IPS DF 4.7 (cell line): Measurements from ENCODE around the gene LRRC10.
A peak's percentile ranks its signal among the peaks of the same experiment; 100 is the strongest.

Source experiments
- DNase-seq: peaks from one replicate; pipeline ENCODE4 v3.0.0-alpha.2; 2013; ENCODE audit warnings: low spot score; ENCODE audit errors: extremely low read depth

Gene LRRC10, protein sequence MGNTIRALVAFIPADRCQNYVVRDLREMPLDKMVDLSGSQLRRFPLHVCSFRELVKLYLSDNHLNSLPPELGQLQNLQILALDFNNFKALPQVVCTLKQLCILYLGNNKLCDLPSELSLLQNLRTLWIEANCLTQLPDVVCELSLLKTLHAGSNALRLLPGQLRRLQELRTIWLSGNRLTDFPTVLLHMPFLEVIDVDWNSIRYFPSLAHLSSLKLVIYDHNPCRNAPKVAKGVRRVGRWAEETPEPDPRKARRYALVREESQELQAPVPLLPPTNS

DNA sequence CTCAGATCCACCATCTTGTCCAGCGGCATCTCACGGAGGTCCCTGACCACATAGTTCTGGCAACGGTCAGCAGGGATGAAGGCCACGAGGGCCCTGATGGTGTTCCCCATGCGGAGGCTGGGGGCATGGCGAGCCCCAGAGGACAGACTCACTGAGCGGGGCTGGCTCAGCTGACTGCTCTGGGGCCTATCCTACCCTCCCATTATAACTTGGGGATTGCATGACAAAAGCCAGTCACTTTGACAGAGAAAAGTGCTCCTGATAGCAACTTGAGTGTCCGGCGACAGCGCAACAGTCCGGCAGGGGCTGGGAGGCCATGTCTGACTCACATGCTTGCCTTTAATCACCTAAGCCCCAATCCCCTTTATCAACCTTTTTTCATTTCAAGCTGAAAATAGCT is at the start of gene LRRC10:
Gene LRRC10 (minus strand): TSS at position 179 of the 400 bp plus-strand sequence. CDS start 69 bp downstream, at position 110.
- DNase-seq, result no peak

DNA sequence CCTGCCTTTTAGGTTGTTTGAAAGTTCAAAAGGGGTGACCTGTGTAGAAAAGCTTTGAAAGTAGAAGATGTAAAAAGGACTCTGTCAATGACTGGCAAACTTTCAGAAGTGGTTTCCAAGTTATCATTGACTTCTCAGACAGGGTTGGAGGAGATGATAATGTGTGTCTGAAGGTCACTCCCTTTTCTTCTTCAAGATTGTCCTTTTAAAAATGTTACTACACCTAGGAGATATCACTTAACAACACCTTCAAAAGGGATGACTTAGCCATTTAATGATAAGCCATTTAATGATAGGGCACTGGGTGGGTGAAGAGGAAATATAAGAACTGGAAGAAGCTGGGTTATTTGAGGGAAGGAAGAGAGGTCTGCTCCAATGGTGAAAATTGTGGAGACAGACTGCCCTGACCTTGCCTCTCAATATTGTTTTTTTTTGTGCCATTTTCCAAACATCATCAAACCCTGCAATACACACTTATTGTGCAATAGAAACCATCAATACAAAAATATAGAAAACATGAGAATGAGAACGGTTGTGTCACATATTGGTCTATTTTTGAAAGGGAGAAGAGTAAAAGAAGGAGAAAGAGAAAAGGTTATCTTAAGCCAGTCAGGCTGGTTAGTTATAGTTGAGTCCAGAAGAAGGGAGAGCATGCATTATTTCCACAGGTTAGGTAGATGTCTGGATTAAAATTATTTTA is 49.6 kb upstream of the LRRC10 start:
- DNase-seq, result no peak

DNA sequence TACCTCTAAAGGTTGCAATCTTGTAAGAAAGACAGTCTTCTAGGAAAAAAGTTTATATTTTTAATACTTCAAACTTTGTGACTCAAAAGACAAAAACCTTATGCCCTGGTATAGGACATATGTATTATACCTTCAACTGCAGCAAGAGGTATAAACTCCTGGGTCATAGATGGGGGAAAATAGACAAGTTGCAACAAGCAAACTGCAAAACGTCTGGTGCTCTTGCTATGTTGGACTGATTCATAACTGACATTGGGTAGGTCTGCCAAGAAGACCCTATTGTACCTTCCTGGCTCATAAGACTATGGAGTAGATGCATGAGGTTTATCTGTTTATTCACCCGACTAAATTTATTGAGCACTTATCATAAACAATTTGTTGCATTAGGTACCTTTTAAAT is 47.5 kb upstream of the LRRC10 start:
- DNase-seq, result no peak

DNA sequence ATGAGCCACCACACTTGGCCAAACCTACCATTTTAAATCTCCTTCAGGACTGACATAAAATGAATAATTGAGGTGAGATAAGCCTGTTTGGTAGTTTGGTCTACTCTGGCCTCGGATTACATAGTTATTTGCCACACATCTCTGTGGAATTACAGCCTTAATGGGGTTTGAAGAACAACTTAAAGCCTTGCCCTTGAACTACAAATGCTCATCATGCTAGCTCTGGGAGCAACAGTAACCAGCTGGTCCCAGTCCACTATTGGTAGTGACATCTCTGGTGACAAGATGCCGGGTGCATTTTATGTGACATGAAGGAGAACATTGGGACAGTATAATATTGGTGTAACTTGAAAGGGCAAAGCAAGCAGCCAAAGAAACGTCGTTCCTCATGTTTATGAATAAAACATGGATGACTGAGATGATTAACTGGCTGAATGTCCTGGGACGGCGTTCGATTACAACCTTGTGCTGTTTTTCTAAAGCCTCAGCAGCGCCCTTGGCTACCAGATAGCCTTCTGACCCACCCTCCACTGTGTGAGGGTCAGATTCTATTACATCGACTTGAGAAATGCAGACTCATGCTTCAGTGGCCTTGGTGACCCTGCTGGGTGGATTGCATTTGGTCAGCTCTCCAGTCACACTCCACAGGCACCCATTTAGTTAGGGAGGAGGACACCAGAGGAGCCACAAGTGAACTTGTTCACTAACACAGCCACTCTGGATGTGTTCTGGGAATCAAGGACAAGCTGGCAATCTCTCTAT is 46.9 kb upstream of the LRRC10 start:
- DNase-seq, result no peak

DNA sequence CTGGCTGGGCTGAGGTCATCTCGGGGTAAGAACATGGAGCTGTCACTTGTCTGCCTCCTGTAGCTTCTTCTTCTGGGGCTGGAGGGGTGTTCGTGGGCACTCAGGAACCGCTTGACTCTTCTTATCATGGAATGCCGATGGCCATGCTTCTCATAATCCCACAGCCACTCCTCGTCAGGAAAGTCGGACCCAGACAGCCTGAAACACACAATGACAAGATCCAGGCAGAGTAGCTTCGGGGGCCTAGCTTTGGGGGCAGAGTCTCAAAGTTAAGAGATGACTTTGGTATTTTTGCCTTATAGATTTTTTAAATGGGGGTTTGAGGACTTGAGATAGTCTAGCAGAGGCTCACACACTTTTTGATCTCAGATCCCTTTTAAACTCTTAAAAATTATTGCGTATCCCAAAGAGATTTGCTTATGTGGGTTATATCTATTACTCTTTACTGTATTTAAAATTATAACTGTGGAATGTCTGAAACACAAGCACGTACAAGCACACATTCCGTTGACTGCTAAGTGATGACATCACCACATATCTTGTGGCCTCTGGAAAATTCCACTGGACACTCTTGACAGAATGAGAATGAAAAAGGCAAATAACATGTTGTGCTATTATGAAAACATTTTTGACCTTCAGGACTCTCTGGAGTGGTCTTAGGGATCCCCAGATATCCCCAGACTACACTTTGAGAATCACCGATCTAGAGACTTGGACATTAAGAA is 45.1 kb upstream of the LRRC10 start:
- DNase-seq, result no peak

DNA sequence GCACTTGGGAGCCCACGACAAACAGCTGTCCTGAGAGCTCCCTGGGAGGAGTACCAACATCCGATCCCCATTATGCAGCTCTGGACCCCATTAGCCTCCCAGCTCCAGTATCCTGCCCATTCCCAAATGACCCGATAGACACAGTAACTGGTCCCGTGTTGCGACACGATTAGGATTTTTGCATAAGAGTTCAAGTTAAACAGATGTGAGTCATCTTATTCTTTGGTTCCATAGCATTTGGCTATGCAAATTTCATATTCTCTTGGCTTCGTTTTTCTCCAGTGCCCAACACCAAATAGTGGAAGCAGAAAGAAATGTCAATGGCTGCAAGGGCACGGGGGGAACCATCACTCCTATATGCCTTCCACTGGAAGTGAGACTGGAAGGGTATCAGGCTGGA is 43.0 kb upstream of the LRRC10 start:
- no peak for DNase-seq

DNA sequence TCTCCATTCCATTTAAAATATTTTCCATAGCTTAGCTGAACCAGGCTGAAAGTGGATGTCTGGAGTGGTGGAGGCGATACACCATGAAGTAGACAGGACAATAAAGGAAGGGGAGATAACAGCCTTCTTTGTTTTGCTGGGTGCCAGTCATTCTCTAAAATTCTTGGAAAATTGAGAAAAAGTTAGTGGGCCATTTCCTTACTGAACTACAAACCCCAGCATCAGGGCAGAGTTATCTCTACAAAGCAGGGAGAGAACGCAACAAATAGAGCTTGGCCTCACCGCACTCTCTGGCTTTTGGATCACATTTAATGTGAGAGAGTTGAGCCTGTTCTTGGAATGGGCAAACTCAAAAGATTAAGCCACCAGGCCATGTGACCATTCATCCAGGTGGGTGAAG is 41.2 kb upstream of the LRRC10 start:
- DNase-seq, result no peak

DNA sequence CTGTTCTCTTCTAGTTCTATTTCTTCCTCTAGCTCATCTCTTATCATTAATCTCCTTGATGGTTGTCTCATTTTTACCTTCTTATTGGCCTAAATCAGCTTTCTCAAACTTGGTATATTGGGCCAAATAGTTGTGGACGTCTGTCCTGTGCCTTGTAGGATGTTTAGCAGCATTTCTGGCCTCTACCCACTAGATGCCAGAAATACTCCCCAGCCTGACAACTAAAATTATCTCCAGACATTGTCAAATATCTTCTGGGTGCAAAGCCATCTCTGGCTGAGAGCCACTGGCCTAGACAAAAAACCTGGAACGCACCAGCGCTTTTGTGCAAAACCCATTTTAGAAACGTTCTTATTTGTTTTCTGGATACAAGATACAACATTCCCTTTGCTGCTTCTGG is 38.8 kb upstream of the LRRC10 start:
- no peak for DNase-seq

DNA sequence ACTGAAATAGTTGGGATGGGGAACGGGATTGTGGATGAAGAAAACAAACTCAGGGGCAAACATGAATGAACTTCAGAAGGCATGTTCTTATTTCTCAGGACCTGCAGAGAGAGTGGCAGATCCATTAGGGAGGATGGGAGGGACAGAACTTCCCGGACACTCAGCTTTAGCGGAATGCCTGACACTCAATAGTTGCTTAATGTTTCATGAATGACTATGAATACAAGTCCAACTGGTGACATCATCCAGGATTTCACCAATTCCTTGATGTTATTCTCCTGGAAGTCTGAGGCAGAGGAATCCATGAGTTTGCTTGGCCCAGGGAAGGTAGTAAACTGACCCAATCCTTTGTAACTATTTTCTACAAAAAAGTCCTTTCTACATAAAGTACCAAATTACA is 37.8 kb upstream of the LRRC10 start:
- no peak for DNase-seq

DNA sequence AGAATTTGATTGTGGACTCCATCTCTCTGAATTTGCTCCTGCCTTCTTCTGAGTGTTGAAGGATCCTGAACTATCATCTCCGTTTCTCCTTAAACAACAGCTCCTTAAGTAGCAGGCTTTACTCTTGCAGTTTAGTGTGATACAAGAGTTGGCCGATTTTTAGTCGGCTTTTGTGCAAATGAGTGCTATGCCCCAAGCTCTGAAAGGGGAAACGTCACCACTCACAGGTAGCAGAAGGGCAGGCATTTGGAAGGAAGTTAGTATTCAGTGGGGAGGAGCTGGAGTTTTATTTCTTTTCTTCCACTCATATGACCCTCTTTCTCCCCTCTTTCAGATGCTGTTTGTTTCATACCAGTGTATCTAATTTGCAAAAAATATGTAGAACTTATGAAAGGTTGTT is 36.5 kb upstream of the LRRC10 start:
- DNase-seq, result no peak

DNA sequence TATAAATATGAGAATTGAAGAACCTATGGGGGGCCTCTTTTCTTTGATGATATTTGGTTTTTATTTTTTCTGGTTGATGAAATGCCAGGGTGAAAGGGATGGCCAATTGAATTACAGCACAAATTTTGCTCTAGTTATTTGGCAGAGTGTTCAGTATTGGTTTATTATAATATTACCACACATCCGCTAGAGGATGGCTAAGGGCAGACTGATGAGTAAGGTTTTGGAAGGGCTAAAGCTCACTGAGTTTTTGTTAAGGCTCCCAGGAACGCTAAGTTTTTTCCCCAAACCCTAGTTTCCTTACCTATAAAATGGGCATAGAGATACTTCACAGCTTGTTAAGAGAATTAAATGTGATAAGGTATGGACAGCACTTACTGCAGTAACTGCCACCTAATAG is 34.3 kb upstream of the LRRC10 start:
- DNase-seq, result no peak

DNA sequence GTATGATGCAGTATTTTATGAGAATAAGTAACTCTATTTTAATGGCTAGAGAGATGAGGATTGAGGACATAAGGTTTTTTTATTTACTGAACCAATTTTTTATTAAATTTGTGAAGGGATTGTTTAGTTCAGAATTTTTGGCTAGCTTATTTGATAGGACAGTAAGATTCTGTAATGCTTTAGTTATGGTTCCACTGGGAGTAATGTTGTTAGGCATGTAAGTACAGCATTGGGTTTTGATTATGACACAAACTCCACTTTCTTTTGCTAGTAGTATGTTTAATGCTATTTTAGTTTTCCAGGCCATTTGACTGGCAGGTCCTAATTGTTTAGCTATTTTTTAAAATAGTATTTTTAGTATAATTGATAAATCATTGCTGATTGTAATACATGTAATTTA is 33.8 kb upstream of the LRRC10 start:
- no peak for DNase-seq

DNA sequence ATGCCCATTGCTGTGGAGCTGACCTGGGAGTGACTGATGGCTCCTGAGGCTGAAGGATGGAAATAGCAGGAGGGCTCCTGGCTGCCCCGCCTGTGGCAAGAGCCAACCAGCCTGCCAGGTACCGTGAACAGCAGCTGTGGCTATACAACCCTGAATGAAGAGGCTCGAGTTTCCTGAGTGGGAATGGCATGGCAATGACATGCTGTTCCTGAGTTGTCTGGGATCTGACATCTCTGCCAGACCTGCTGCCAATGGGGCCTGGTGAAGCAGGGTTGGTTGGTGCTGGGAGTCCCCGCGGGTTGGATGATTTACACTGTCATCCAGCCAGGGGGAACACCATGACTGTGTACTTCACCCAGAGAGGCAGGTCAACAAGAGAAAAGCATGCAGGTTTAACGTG is 31.8 kb upstream of the LRRC10 start:
- no peak for DNase-seq

DNA sequence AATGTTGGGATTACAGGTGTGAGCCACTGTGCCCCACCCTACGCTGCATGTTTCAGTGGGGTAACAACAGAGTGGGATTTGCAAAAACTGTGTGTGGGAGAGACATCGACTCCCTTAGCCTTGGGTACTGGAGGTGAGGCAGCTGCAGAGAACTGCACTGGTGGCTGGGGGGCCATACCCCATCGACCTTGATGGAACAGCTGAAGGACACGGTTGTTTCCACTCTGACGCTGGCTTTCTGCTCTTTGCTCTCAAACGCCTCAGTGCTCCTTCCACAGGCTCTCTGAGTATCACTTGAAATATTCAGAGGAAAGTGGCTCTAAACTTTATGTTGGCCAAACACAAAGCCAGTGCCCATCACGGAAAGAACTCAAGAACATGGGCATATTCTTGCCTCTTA is 30.8 kb upstream of the LRRC10 start:
- no peak for DNase-seq

DNA sequence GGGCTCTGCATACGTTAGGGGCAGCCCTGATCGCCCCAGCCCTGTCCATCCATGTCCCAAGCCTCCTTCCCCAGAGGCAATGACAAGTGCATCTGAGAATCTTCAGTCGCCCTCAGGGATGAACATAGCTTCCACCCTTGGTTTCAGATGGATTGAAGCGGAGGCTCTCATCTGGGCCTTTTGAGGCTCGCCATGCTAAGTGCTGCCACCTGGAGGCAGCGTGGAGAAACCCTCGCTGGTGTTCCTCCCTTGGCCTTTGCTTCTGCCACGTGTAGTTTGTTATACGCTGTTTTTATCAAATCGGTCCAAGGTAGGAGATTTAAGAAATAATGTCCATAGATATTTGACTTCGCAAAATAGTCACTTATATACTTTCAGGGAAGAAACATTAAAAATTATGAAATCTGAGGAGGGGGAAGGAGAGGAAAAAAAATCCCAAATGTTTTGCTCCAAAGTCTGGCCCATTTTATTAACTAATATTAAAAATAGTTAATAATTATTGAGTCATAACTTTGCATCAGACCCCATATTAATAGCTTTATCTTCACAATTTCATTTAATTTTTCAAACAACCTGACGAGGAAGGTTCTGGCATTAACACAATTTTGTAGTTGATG is 28.8 kb upstream of the LRRC10 start:
- DNase-seq, result peak; percentile 53

DNA sequence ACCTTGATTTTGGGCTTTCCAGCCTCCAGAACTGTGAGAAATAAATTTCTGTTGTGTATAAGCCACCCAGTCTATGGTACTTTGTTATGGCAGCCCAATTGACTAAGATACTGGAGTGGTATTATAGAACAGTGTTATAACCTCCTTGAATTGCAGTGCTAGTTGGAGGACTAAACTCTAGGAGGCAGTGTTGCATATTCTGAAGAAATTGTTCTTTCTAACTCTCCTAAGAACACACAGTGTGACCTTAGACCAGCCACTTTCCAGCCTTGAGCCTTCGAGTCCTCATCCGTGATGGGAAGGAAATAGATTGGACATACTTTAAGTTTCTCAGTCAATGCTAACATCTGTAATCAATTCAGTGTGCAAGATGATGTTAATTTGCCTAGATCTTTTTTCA is 22.4 kb upstream of the LRRC10 start:
- DNase-seq, result peak; percentile 36

DNA sequence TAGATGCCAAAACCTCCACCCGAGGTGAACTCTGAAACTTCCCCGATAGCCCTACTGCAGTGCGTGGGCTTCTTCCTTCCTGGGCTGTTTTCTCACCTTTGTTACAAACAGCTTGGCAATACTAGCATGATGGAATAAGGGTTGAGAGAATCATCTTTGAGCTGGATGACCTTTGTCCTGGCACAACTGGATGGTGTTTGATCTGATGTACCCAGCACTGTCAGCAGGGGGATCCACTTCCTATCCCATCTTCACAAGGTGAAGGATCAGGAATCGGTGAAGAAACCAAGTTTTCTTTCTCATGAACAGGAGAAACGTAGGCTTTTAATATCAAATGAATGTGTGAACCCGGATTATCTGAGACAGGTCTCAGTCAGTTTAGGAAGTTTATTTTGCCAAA is 19.5 kb upstream of the LRRC10 start:
- DNase-seq, result no peak

DNA sequence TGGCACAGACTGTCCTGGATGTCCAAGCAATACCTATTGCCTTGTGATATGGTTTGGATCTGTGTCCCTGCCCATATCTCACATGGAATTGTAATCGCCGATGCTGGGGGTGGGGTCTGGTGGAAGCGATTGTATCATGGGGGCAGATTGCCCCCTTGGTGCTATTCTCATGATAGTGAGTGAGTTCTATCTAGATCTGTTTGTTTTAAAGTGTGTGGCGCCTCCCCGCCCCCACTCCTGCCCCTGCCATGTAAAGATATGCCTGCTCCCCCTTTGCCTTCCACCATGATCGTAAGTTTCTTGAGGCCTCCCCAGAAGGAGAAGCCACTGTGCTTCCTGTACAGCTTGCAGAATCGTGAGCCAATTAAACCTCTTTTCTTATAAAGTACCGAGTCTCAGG is 16.8 kb upstream of the LRRC10 start:
- DNase-seq, result no peak

DNA sequence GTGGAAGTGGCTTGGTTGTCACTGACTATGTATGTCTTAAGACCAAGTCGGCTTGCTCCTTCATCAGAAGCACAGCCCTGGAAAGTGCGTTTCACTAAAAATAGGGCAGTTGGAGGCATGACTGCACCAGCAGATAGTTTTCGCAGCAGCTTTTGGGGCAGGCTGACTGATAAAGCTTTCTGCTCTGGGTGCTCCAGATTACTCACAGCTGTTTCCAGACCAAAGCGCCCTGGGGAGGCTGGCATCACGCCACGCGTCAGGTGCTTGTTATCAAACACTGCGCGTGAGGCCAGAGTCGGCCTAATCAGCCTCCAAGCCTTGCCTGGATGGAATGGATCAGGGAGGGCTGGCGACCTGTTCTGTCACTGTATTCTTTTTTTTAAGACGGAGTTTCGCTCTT is 13.3 kb upstream of the LRRC10 start:
- DNase-seq, result no peak

DNA sequence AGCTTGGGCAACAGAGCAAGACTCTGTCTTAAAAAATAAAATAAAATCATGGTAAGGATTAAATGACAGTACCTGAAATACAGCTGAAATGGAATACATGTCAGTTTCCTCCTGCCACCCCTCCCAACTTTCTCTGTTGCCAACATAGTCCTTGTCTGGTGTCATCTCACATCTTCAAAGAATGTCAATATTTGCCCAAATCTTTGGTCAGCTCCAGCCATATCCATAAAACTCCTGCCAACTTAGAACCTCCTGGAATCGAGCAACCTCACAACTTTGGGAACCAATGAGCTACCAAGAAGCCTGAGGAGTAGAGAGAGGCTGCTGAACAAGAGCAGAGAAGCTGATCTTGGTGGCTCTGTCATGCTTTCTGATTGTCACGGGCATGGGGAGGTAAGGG is 10.8 kb upstream of the LRRC10 start:
- no peak for DNase-seq

DNA sequence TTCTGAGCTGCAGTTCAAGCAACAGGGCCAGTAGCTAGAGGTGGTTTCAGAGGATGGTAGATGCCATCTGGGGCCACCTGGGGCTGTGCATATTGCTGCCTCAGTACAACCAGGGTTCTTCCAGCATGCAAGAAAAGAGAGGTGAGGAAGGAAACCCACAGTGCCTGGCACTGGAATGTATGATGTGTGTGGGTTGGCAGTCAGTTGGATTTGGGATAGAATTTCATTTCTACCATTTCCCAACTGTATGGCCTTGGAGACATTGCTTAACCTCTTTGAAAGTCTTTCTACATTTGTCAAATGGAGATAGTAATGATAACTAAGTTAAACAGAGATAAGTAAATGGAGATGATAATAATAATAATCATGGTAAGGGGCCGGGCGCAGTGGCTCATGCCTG is 10.2 kb upstream of the LRRC10 start:
- no peak for DNase-seq
